Measurements from ENCODE around the gene NUDT1.

NUDT1 gene

DNA sequence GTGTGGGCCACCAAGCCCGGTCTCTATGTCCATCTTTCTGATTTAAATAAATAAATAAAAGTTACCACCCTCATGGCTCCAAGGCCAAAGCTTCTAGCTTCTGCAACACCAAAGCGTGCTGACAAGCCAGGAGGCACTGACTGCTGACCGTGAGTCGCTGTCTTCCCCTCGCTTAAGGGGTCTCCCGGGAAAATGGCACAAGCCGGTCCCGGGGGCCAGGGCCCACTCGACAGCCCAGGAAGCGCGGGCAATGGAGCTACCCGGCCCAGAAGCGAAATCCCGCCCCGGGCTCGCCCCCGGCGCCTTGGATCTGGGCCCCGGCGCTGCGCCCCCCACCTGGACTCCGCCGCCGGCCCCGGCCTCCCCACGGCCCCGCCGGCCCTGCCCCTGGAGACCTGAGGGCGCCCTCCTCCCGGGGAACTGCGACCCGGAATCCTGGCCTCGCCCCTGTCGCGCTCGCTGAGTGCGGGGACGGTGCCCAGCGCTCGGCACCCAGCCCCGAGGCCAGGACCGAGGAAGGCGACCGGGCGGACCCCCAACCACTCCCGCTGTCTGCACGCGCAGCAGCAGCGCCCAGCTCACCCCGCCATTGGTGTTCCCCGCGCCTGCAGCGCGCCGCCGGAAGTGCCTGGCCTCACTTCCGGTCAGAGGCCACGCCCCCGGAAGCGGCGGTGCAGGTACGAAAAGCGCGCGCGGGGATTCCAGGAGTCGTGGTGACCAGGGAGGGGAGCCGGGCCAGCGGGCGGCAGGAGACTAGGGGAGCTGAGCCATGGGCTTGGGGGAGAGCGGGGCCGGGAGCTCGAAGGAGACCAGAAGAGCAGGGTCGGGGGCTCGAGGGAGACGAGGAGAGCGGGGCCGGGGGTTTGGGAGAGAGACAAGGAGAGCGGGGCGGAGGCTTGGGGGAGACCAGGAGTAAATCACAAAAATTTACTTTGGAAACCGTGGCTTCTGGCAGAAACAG, at the start of gene NUDT1, which contains the start of gene MRM2:
Gene NUDT1, plus strand, starts transcription at position 647 of the 961 bp plus-strand sequence. CDS start 2,349 bp downstream, outside the sequence.
Gene MRM2, minus strand, starts transcription at position 626 of the 961 bp plus-strand sequence. Its CDS starts 36 bp downstream, at position 590.
- DNase-seq (ENCODE audit: insufficient read length, low spot score), result peak; percentile 83
- FAIRE-seq, result peak; percentile 91

DNA sequence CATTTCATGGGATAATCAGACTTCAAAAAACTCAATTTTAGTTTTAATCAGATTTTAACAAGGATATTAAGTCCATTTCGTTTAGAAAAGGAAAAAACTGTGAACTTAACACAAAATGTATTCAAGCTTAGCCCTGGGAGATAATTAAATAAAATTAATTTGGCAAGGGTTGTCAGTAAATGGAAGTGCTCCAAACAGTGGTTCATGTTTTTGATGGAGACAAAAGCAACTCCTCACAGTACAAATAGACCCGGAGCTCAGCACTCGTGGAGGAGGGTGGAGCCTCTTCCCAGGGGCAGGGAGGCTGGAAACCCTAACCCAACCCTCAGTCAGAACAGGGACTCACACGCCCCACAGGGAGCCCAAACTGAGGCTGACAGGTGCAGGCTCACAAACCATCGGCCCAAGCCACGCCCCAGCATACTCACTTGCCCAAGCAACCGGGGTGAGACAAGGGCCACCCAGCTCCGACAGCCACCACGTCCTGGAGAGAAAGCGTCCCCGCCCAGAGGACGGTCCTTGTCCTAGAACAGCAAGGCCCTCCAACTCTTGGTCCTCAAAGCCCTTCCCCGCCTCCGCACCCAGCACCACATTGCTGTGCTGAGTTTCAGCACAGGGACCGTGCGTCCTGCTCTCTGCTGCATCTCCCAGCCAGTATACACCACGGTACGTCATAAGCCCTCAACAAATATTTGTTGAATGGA, 49.0 kb upstream of the NUDT1 start:
- FAIRE-seq, result no peak
- no peak for DNase-seq (ENCODE audit: insufficient read length, low spot score)

DNA sequence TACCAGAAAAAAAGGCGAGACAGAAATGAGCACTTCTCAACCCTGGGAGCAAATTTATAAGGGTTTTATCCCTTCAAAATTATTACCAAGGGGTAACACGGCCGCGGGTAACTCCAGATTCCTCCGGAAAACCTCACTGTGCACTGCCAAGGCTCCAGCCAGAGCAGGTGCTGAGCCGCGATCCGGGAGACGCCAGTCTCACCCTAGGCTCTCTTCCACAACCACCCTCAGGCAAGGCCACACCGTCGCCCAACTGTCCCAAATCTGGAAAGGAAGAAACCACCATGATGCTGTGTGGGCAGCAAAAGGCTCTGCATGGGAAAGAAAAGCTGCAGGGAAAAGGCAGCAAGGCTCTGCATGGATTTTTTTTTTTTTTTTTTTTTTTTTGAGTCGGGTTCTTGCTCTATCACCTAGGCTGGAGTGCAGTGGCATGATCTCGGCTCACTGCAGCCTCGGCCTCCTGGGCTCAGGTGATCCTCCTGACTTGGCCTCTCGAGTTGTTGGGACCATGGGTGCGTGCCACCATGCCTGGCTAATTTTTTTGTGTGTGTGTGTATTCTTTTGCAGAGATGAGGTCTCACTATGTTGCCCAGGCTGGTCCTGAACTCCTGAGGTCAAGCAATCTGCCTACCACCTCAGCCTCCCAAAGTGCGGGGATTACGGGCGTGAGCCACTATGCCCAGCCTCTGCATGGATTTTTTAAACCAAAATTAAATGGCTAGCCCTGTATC, 48.3 kb upstream of the NUDT1 start:
- DNase-seq (ENCODE audit: insufficient read length, low spot score), result no peak
- FAIRE-seq, result no peak

DNA sequence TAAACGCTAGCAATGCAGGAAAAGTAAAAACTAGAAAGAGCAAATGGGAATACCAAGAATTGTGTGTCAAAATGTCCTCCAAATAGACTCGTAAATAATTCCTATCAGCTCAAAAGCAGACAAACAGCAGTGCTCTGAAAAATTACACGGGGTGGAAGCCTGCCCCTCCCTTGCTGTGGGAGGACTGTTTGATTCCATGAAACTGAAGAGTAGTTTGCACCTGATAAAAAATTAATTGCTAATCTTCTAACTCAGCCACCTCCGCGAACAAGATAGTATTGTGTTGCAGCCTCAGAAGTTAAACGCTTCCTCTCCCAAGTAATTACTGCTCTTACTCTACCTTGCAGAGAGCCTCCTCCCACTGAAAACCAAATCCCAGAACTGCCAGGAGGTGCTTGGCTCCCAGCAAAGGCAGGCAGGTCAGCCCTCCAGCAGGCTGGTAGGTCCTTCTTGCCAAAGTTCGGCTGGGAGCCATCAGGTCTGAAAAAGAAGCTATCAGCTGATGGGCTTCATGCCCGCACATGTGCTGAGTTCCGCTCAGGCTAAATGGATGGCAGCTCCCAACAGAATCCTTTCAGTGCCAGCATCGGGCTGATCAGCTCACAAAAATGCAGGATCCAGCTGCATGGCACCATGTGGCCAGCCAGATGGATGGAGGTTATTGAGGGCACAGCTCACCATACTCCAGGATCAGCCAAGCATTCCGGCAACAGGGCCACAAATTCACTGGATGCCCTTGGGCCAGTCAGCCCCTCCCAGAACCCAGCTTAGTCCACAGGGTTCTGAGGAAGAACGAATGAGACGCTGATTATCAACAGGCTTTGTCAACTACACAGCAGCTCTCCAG, 46.4 kb upstream of the NUDT1 start:
- FAIRE-seq (no peak), DNase-seq (ENCODE audit: insufficient read length, low spot score) (no peak)

DNA sequence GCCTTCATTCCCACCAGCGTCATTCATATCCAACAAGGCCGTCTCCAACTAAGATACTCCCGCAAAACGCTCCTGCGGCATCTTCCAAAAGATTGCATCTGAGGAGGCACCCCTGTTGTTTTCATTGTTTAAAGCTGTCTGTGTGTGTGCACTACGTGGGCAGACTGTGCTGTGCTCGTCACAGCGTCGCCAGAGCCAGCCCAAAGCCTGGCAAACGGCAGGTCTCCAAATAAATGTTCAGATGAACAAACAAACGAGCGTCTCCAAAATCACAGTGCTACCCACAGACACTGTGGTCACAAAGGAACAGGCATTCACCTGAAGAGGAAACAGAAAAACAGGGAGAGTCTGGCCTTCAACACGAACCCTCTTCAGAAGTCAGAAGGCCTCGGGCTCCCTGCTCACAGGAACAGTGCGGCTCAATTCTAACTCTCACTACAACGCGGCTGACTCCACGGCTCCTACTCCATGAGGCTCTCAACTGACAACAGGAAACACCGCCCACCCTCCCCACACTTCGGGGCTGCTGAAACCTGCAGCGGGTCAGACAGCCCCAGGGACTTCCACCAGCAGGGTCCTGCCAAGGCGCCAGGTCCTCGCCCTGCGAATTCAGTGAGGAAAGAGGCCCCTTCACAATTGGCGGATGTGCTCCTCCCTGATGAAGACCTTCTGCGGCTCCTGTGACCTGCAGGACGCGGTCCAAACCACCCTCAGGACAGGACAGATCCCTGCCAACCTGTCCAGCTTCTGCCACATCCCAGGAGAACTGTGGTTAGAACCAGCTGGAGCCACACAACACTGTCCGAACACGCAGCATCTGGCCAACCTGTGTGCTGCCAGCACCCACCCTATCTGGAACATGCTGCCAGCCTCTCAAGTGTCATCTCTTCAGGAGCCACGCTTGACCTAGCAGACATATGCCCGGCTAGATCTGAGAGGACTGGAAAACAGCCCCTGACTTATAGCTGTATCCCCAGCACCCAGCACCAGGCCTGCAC, 45.3 kb upstream of the NUDT1 start:
- DNase-seq (ENCODE audit: insufficient read length, low spot score) (no peak), FAIRE-seq (no peak)

DNA sequence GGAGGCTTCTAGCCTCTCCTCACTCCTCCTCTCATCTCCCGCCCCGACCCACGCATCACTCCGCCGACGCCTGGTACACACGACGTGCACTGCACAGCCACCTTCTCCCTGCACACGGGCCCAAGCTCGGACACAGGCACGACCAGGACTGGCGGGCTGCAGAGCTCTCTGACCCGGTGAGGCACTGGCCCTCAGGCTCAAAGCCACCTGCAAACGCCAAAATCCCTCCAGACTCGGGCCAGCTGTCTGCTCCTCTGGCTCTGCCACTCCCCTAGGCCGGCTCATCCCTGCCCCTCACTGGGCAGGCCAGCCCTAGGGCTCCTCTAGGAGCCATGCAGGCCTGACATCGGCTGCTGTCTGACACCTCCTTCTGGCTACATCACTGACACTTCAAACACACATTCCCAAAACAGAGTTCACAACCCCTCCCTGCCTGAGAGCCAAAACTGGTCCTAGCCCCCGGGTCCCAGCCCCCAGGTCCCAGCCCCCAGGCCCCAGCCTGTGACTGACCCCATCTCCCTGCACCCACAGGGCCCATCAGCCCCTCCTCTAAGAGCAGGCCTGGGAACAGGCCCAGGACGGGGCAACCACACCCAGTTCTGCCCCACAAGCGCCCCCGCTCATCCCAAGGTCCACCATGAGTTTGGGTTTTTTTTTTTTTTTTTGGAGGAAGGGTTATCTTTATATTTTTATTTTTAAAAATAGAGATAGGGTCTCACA, 44.4 kb upstream of the NUDT1 start:
- DNase-seq (ENCODE audit: insufficient read length, low spot score) (no peak), FAIRE-seq (no peak)

DNA sequence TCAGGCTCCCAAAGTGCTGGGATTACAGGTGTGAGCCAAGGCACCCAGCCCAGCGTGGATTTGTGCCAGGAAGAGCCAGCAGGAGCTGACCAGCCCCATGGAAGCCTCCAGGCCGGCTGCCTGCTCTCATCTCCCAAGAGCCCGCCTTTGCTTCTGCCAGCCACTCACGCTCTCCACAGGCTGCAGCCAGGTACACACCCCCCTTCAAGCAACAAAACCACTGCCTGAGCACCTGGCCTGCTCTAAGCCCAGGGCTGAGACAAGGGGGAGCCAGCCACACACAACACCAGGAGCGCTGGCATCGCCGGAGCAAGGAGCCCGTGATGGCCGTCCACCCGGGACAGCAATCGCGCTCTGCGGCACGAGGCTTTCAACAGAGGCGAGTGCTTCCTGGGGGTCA, 43.8 kb upstream of the NUDT1 start:
- DNase-seq (ENCODE audit: insufficient read length, low spot score), result no peak
- FAIRE-seq, result no peak

DNA sequence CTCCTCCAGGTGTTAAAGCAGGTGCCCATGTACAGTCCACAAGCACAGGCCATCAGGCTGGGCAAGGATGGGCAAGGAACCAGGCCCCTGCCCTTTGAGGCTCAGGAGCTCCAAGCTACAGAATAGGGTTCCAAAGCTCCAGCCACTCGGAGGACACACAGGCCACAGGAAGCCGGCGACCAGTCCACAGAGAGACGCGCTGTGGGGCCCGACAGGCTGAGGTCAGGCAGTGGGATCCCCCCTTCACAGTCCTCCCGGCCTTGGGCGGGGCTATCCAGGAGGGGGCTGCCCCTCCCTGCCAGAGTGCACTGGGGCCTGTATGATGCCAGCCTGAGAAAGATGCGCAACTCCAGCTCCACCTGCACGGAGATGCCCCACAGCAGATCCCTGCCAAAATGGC, 43.3 kb upstream of the NUDT1 start:
- FAIRE-seq, result no peak
- DNase-seq (ENCODE audit: insufficient read length, low spot score), result no peak

DNA sequence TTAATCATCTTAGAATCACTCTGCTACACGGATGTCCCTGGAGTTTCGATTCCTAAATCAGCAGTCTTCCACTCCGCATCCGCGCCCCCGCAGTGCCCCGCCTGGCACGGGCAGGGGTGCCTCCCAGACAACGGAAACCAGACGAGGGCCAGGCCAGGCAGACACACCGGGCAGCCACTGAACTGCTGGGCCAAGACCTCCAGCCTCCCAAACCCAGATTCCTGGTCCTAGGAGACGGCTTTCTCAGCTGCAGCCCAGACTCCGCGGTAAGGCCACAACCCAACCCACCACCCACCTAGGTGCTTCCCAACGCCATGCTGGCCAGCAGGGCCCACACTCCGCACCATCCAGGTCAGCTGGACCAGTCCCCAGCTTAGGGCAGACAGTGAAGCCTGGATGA, 42.5 kb upstream of the NUDT1 start:
- DNase-seq (ENCODE audit: insufficient read length, low spot score) (no peak), FAIRE-seq (no peak)

DNA sequence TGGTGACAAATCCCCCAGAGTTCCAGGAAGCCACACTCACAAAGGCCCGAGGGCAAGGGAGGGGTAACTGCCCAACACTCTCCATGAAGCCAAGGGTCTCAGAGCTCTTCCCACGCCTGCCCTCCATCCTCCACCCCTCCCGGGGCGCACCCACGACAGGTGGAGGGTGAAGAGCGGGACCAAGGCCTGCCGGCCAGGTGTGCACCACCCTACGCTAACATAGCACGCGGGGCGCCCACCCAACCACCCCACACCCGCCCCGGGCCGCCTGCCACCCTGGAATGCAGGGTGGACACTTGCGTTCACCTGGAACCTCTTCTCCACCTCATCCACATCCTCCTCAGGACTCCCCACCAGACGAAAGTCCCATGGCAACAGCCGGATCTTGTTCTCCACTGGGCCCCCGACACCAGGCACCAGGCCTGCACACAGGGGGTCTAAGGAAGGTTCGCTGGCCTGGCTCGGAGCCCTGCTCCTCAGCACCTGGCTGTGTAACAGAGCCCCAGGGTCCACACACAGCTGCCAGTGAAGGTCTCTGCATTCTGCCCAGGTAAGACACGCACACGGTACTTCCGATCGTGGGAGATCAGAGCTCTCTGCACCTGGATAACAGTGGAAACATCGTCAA, 42.0 kb upstream of the NUDT1 start:
- DNase-seq (ENCODE audit: insufficient read length, low spot score) (no peak), FAIRE-seq (no peak)

DNA sequence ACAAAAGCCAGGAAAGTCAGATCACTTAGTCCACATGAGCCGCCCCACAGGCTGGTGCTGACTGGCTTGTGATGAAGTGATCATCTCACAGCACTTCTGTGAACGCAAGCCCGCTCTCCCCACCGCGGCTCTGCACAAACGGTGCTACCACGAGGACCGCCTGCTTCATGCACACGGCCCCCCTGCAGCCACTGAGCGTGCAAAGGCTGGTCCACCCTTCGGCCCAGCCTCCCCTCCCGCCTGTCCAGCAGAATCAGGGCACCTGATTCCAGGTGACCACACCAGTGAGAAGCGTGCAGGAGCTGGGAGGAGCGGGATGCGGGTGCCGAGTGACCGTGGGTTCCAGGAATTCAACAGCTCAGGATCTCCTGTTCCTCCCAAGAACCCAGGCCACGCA, 41.4 kb upstream of the NUDT1 start:
- no peak for DNase-seq (ENCODE audit: insufficient read length, low spot score)
- no peak for FAIRE-seq

DNA sequence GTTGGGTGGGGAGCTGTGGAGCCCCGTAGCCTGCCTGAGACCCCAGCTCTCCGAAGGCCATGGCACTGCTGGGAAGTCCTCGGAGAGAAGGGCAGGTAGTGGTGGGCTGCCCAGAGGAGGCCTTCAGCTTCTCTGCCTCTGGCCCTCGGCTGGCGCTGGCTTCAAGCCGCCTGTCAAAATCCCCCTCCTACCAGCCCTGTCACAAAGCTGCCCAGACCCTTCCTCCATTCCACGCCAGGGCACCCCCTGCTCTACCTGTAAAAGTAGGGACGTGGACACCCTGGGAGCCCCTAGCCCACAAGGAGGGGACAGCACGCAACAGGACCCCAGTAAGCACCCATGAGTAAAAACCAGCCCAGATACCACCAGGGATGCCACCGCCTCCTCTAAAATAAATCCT, 40.9 kb upstream of the NUDT1 start:
- DNase-seq (ENCODE audit: insufficient read length, low spot score), result no peak
- FAIRE-seq, result no peak

DNA sequence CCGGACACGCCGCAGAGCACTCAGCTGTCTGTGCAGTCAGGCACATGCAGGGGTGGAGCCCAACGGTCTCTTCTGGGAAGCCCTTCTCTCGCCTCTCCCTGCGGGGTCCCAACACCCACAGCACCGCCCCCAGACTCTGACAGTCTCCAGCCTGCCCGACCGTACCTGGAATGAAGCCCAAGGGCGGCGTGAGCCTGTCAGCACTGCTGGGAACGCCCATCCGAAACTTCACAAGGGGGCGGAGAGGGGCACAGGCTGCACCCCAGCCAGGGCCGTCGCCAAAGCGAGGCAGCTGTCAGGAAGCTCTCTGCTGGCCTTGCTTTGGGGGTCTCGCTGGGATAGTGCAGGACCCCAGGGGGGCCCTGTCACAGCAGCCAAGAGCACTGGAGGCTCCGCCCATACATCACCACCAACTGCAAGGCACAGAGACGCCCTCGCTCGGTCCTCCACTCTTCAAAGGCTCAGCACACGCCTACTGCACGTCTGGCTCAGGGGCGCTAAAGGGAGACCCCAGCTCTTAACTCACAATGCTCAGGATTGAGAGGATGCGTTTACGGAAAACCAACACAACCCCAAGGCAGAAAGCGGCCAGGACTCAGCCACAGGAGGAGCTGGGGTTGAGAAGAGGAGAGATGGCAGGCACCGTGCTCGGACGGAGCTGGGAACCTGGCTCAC, 40.2 kb upstream of the NUDT1 start:
- FAIRE-seq, result no peak
- no peak for DNase-seq (ENCODE audit: insufficient read length, low spot score)

DNA sequence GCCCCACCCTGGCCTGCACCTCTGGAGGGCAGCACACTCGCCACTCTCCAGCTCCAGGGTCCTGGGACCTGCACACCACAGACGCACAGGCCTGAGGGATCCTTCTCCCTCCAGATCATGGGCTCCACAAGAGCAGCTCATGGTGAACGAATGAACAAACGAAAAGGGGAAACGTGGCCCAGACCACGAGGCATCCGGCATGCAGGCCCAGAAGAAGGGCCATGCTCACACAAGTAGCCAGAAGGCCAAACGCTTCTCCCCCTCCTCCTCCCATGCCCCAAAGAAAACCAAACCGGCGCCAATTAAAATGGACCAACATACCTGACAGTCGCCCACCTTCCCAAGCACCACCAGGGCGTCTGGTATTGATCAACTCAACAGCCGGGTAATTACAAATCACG, 39.7 kb upstream of the NUDT1 start:
- DNase-seq (ENCODE audit: insufficient read length, low spot score) (no peak), FAIRE-seq (no peak)

DNA sequence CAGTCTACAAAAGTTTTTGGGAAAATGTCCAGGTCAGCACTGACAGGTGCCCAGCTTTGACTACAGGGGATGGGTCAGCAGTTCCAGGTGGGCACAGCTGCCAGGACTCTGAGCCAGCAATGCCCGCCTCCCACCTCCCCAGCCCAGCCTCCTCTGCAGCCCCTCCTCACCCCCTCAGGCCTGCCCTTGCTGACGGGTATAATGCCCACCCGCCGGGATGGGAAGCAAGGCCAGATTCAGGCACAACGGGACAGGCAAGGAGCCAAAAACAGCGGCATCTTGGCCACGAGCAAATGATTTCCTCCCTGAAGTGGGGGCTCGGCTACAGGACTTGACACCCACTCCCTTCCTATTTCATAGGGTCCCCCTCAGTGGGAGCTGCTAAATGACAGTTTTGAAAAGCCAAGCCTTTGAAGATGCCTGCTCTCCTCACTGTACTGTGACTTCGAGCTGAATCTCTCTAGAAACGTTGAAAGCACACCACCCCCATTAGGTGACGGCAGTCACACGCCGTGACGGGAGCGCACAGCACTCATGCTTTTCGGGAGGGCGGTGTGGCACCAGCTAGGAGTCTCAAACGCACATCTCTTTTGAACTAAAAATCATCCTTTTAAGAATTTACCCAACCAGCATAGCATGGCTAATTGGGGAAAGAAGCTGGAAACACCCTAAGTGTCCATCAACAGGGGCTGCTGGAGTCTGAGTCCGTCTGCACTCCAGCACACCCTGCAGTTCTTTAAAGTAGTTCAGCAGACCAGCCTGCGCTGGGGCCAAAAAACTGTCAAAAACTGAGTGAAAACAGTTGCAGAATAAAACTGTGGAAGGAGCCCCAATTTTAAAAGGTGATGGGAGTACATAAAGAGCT, 38.9 kb upstream of the NUDT1 start:
- FAIRE-seq (no peak), DNase-seq (ENCODE audit: insufficient read length, low spot score) (no peak)

DNA sequence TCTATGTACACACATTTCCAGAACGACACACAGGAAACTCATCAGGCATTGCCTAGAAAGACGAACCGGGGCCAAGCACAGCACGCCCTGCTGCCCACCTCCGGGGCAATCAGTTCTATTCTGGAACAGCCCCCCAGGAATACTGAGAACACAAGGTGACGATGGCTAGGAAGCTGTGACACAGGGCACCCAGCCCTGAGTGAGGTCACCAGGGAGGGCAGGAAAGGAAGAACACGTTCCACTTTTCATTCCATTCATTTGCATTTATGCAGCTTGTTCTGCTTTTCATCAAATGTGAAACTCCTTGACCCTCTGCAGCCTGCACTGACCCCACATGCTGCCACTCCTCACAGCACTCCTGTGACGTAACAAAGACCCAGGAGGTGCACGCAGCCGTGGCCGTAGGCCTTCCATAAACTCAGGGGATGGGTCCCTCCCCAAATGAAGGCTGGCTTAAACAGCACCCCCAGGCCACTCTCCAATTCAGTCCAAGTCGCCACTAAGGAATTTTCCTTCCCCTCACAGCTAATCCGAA, 38.2 kb upstream of the NUDT1 start:
- FAIRE-seq, result no peak
- no peak for DNase-seq (ENCODE audit: insufficient read length, low spot score)

Measured in GM19239 (cell line).